ENCODE measurements around the gene TEKTIP1. TPM values are rescaled to one million over a fixed set of nuclear protein-coding genes. Genes with fewer than 3 reads are reported as not detected.

Gene TEKTIP1
- total RNA-seq, 4 donors from 2014 or later: 0.78 TPM; not detected in 3

GRCh38 chr19:3510727-3511126 is 28.2 kb upstream of the TEKTIP1 start:
- intact Hi-C loops (cut with DNase I; ENCODE audit: low total_unique reads): no loop called here
- WGBS, 2 donors: 84% methylated on average over 13 to 22 of the region's 22 CpGs
- no peak for DNase-seq (ENCODE audit: low spot score in 2 of 2)
- no peak overlapping the region for H3K4me3 ChIP-seq (ENCODE audit: low read depth, poor library complexity, severe bottlenecking)
- TF ChIP-seq, protein P1, sequence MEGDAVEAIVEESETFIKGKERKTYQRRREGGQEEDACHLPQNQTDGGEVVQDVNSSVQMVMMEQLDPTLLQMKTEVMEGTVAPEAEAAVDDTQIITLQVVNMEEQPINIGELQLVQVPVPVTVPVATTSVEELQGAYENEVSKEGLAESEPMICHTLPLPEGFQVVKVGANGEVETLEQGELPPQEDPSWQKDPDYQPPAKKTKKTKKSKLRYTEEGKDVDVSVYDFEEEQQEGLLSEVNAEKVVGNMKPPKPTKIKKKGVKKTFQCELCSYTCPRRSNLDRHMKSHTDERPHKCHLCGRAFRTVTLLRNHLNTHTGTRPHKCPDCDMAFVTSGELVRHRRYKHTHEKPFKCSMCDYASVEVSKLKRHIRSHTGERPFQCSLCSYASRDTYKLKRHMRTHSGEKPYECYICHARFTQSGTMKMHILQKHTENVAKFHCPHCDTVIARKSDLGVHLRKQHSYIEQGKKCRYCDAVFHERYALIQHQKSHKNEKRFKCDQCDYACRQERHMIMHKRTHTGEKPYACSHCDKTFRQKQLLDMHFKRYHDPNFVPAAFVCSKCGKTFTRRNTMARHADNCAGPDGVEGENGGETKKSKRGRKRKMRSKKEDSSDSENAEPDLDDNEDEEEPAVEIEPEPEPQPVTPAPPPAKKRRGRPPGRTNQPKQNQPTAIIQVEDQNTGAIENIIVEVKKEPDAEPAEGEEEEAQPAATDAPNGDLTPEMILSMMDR (IDR thresholded peaks at IDR 0.05): no peak
- no peak for TF ChIP-seq POLR2A (IDR thresholded peaks at IDR 0.05)

DNA sequence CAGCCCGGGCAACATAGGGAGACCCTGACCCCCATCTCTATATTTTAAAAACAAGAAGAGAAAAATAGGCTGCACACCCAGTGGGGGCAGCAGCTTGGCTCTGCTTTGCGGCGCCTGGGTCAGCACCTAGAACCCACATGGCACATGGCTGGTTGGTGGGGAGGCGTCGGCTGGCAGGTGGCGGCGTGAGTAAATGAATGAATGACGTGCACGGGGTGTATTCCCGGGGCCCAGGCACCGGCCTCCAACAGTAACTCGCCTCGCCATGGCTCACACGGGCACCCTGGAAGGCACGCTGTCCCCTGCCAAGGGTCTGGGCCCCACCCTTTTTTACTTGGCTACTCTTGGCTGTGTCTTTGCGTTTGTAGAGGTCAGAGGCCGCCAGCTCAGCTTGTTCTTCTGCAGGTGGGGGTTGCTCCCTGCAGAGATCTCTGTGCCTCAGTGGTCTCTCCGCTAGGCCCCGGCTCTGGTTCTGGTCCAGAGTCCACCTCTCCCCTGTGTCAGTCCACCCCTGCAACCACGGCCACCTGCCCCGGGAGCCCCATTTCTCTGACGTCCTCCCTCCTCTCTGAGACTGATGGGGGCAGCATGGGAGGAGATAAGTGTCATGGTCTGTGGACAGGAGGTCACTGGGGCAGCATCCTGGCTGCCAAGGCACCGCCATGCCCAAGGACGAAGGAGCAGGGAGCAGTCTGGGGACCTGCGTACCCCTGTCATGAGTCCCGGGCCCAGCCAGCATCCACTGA is 27.3 kb upstream of the TEKTIP1 start:
- 73 to 74% methylated on average over 25 to 26 of the region's 26 CpGs for WGBS, 2 donors
- intact Hi-C loops (cut with DNase I; ENCODE audit: low total_unique reads): no loop called here
- no peak overlapping the region for H3K4me3 ChIP-seq (ENCODE audit: low read depth, poor library complexity, severe bottlenecking)
- TF ChIP-seq POLR2A (IDR thresholded peaks at IDR 0.05): no peak
- TF ChIP-seq, protein P1 (IDR thresholded peaks at IDR 0.05): no peak
- no peak for DNase-seq (ENCODE audit: low spot score in 2 of 2)

GRCh38 chr19:3512562-3513228 is 26.3 kb upstream of the TEKTIP1 start:
- intact Hi-C loops (cut with DNase I; ENCODE audit: low total_unique reads): no loop called here
- 91 to 92% methylated on average over 16 to 17 of the region's 17 CpGs for WGBS, 2 donors
- TF ChIP-seq, protein P1 (IDR thresholded peaks at IDR 0.05): no peak
- TF ChIP-seq POLR2A (IDR thresholded peaks at IDR 0.05): no peak
- DNase-seq (ENCODE audit: low spot score in 2 of 2): no peak
- H3K4me3 ChIP-seq (ENCODE audit: low read depth, poor library complexity, severe bottlenecking): no peak overlapping the region

DNA sequence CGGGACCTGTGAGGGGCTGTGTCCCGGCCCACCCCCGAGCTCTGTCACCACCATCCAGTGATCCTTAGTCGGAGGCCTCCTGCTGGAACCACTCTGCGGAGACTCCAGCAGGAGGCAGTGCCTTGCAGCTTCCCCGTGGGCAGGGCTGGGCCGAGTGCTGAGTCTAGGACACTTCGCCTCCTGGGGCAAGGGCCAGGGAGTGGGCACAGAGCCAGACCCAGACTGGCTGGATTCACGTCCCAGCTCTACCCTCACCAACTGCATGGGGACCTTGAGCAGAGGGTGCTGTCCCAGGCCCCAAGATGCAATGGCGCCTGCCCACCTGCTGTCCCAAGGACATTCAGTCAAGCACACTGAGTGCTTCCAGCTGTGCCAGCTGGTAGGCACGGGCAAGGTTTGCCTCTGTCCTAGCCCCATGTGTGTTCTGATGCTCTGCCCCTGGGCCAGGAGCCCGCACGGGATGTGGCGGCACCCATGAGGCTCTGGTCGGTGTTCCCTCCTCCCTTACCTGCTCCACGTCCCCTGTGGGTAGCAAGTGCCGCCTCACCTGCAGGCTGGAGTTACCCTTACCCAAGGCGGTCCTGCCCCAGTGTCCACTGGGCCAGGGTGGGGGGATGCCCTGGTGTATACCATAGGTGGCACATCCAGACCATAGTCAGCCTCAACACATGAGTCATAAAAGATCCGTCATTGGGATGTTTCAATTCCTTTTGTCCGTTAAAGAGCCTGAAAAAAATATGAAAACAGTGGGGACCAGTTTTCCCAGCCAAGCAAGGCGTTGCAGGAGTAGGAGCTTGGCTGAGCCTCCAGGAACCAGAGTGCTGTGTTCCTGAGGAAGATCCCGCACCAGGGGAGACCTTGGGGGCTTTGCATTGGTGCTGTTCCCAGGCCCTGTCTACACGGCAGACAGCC is 25.5 kb upstream of the TEKTIP1 start:
- intact Hi-C loops (cut with DNase I; ENCODE audit: low total_unique reads): no loop called here
- no peak for TF ChIP-seq POLR2A (IDR thresholded peaks at IDR 0.05)
- TF ChIP-seq, protein P1 (IDR thresholded peaks at IDR 0.05): no peak
- 80 to 82% methylated on average over 17 to 22 of the region's 23 CpGs for WGBS, 2 donors
- no peak overlapping the region for H3K4me3 ChIP-seq (ENCODE audit: low read depth, poor library complexity, severe bottlenecking)
- DNase-seq (ENCODE audit: low spot score in 2 of 2): no peak

DNA sequence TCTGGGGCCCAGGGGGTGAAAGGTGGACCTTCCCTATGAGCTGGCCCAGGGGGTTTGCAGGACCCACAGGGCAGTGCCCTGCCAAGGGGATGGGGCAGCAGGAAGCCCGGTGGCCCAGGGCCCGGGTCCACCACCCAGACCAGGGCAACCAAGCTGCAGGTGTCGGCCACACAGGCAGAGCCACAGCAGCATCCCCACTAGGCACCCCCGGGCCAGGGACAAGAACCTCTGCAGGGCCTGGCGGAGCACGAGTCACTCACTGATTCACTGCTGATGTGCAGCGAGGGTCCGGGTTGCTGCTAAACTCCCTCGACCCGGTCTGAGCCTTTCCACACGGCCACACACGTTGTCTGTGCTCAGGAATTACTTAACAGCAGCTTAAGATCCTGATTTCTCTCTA is 24.0 kb upstream of the TEKTIP1 start:
- 78 to 91% methylated on average over 9 to 10 of the region's 12 CpGs for WGBS, 2 donors
- TF ChIP-seq, protein P1 (IDR thresholded peaks at IDR 0.05): no peak
- TF ChIP-seq POLR2A (IDR thresholded peaks at IDR 0.05): no peak
- DNase-seq (ENCODE audit: low spot score in 2 of 2): no peak
- intact Hi-C loops (cut with DNase I; ENCODE audit: low total_unique reads): no loop called here
- no peak overlapping the region for H3K4me3 ChIP-seq (ENCODE audit: low read depth, poor library complexity, severe bottlenecking)
